Activated CD4-positive, alpha-beta T cell treated with anti-CD3 and anti-CD28 coated beads, Interleukin-2, amount 10 ng/mL, durations not matched to agents 7 days and 5 days (primary cell): ENCODE data around the gene CACNB1. TPM values are rescaled to one million over a fixed set of nuclear protein-coding genes. Genes with fewer than 3 reads are reported as not detected.

Experiments used
- CTCF ChIA-PET: fragments of 350-600 bp; sonication (Branson Sonifier 250); formaldehyde crosslinking; loops from one replicate; lab custom pipeline; 2021; ENCODE audit warnings: antibody characterized with exemption; lab: Charles Lee
- POLR2A ChIA-PET: fragments of 350-600 bp; sonication (Branson Sonifier 250); formaldehyde crosslinking; loops from one replicate; lab custom pipeline; 2021; ENCODE audit warnings: antibody characterized with exemption; lab: Charles Lee
- DNase-seq: peaks from one replicate; pipeline ENCODE4 v3.0.0-alpha.2; 2020
- H3K27ac Mint-ChIP-seq: one replicate; pipeline ENCODE4 v1.8.0; 2021; ENCODE audit warnings: mild to moderate bottlenecking, moderate library complexity, mixed read lengths
- H3K27me3 Mint-ChIP-seq: one replicate; pipeline ENCODE4 v1.8.0; 2021; ENCODE audit warnings: mixed read lengths
- H3K36me3 Mint-ChIP-seq: one replicate; pipeline ENCODE4 v1.8.0; 2021; ENCODE audit warnings: low read depth, mixed read lengths
- H3K4me1 Mint-ChIP-seq: one replicate; pipeline ENCODE4 v1.8.0; 2021; ENCODE audit warnings: mixed read lengths
- H3K4me3 Mint-ChIP-seq: one replicate; pipeline ENCODE4 v1.8.0; 2021; ENCODE audit warnings: mild to moderate bottlenecking, moderate library complexity, mixed read lengths
- H3K9me3 Mint-ChIP-seq: one replicate; pipeline ENCODE4 v1.8.0; 2021; ENCODE audit warnings: mixed read lengths
- total RNA-seq, 2 experiments: library from RNA; stranded (reverse); gene quantifications; one replicate each; pipeline ENCODE4 v1.2.3, GENCODE V29; 2021

The CACNB1 gene
- total RNA-seq, 2 experiments from 2014 or later = 14.8 to 18.3 TPM

DNA sequence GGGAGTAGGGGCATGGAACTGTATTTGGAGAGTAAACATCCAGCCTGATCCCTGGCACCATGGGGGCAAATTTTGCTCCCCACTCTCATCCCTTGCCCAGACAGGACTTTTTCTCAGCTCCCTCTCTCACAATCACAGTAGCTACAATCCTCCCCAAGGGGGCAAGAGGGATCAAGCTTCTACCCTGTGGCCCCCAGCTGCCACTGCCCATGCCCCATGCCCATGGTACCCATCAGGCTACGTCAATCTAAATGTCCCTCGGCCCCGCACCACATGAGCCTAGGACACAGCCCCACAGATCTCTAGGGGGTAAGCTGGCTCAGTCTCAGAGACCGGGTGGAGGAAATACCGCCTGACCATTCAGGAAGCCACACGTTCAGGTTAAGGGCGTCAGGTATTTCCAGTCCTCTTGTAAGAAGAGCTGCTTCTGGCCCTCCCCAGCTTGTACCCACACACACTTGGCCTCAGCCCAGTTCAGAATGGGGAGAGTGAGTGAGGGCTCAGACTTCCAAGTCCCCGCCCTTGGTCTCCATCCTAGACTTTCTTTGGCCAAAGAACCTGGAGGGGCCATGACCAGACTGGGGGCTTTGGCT lies 1.8 kb downstream of the CACNB1 start:
- CTCF ChIA-PET = interaction anchor here (0.6 to 1.3 kb wide), 6 partner anchors 13 to 496 kb away, joined by 3 to 5 read pairs (median 3); no protein-coding TSS in a partner anchor
- POLR2A ChIA-PET = interaction anchor here (0.5 kb wide), 1 partner anchor 11 kb away, joined by 3 read pairs; no protein-coding TSS in a partner anchor
- H3K9me3 Mint-ChIP-seq = no peaks in the 10 kb centered on the region
- peaks cover 53% of the 10 kb centered on the region for H3K4me1 Mint-ChIP-seq
- DNase-seq = no peak
- peak overlapping the region; percentile 79 for H3K4me3 Mint-ChIP-seq
- no peak overlapping the region for H3K27ac Mint-ChIP-seq
- peaks cover 17% of the 10 kb centered on the region for H3K36me3 Mint-ChIP-seq
- H3K27me3 Mint-ChIP-seq = no peaks in the 10 kb centered on the region

- no peak for DNase-seq
- peak overlapping the region; percentile 3 for H3K4me3 Mint-ChIP-seq
- ChIA-PET POLR2A (interaction anchor here (0.5 kb wide), 1 partner anchor 12 kb away, joined by 3 read pairs; no protein-coding TSS in a partner anchor), CTCF (interaction anchor here (0.6 to 1.3 kb wide), 5 partner anchors 13 to 496 kb away, joined by 3 to 4 read pairs (median 3); no protein-coding TSS in a partner anchor)
- H3K27me3 Mint-ChIP-seq = no peaks in the 10 kb centered on the region
- peaks cover 53% of the 10 kb centered on the region for H3K4me1 Mint-ChIP-seq
- no peaks in the 10 kb centered on the region for H3K9me3 Mint-ChIP-seq
- H3K27ac Mint-ChIP-seq = no peak overlapping the region
- peaks cover 16% of the 10 kb centered on the region for H3K36me3 Mint-ChIP-seq
Observed at GRCh38 chr17:39194985-39195524, 2.4 kb downstream of the CACNB1 start.

DNA sequence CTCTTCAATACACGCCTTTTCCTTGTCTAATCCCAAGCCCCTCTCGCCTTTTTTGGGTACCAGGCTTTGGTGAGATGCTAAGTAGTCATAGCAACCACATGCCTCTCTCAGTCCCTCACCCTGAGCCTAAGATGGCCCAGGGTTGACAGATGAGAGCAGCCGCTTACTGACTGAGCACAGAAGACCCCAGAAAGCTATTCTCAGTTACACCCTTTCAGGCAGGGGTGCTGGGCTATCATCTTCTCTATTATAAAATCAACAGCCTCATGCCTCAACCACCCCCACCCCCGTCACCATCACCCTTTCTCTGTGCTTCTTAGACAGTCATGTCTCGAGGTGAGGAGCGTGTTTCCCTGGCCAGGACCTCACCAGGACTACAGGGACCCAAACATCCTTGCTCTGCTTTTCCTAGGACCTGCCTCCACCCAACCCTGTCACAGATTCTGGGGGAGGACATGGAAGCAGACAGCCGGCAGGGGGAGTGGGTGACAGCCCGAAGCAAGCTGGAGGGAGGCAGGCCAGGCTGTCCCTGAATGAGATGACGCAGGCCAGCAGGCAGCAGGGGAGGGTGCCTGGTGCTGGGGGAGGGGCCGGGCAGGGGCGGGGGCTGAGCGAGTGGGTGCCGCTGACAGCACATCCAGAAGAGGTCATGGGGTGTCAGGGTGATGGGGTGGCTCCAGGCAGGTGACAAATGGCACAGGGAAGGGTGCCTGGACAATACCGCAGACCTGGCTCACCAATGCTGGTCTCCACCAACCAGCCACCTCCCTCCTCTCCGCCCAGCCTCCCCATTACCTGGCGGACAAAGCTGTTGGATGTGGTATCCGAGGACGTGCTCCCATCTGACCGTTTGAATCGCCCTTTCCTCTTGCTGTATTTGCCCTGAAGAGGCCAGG lies 3.1 kb downstream of the CACNB1 start:
- POLR2A ChIA-PET = interaction anchor here (0.5 kb wide), 1 partner anchor 174 kb away, joined by 3 read pairs; no protein-coding TSS in a partner anchor
- H3K27me3 Mint-ChIP-seq = no peaks in the 10 kb centered on the region
- H3K4me3 Mint-ChIP-seq = no peak overlapping the region
- CTCF ChIA-PET = interaction anchor here (1.0 to 3.2 kb wide), 3 partner anchors 12 to 30 kb away, joined by 3 to 8 read pairs (median 3); no protein-coding TSS in a partner anchor
- DNase-seq = no peak
- H3K4me1 Mint-ChIP-seq = peaks cover 48% of the 10 kb centered on the region
- H3K36me3 Mint-ChIP-seq = peaks cover 16% of the 10 kb centered on the region
- no peak overlapping the region for H3K27ac Mint-ChIP-seq
- H3K9me3 Mint-ChIP-seq = no peaks in the 10 kb centered on the region

- Mint-ChIP-seq H3K27me3 (no peaks in the 10 kb centered on the region), H3K27ac (no peak overlapping the region), H3K4me3 (no peak overlapping the region), H3K4me1 (peaks cover 38% of the 10 kb centered on the region), H3K36me3 (peaks cover 16% of the 10 kb centered on the region), H3K9me3 (no peaks in the 10 kb centered on the region)
- DNase-seq = no peak
- ChIA-PET POLR2A (interaction anchor here (0.5 kb wide), 1 partner anchor 173 kb away, joined by 3 read pairs; no protein-coding TSS in a partner anchor), CTCF (interaction anchor here (1.5 to 3.2 kb wide), 2 partner anchors 18 to 43 kb away, joined by 6 to 8 read pairs; no protein-coding TSS in a partner anchor)
Observed at GRCh38 chr17:39193346-39193745, 4.1 kb downstream of the CACNB1 start.

- no peak overlapping the region for H3K27ac Mint-ChIP-seq
- POLR2A ChIA-PET = no interaction called here
- H3K4me3 Mint-ChIP-seq = no peak overlapping the region
- CTCF ChIA-PET = interaction anchor here (1.5 to 3.2 kb wide), 2 partner anchors 18 to 43 kb away, joined by 6 to 8 read pairs; no protein-coding TSS in a partner anchor
- no peak for DNase-seq
- H3K36me3 Mint-ChIP-seq = peaks cover 16% of the 10 kb centered on the region
- peaks cover 34% of the 10 kb centered on the region for H3K4me1 Mint-ChIP-seq
- no peaks in the 10 kb centered on the region for H3K9me3 Mint-ChIP-seq
- H3K27me3 Mint-ChIP-seq = no peaks in the 10 kb centered on the region
Observed at GRCh38 chr17:39192901-39193300, 4.6 kb downstream of the CACNB1 start.

DNA sequence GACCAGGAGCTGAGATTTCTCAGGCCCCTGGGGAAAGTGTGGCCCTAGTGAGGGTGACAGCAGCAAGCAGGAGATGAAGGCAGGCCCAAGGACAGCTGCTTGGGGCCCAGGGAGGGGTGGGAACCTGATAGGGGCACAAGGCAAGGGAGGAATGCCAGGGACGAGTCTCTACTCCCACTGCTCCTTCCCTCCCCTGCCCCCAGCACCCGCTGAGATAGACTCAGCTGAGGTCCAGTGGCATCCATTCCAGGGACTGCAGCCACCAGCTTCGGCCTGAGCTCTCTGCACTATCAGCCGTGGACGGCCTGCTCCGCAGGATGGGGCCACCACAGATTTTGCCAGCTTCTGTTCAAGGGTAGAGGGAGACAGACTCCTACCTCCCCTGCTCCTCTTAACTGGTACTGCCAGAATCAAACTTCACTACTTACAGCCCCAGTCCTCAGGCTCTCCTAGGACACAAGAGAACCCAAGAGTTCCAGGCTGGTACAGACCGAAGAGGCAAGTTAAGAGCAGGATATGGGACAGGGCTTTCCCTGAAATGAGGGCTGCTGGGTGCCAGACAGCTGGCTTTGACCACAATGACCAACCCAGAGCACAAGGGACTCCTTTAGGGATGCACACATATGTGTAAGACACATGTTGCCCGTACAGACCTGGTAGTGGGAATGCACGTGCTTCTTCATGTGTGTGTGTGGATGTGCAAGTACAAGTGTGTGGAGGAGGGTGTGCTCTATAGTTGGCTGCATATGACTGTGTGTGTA lies 5.5 kb downstream of the CACNB1 start:
- Mint-ChIP-seq H3K27ac (no peak overlapping the region), H3K9me3 (no peaks in the 10 kb centered on the region), H3K36me3 (peaks cover 21% of the 10 kb centered on the region), H3K4me3 (no peak overlapping the region), H3K27me3 (no peaks in the 10 kb centered on the region), H3K4me1 (peaks cover 40% of the 10 kb centered on the region)
- CTCF ChIA-PET = interaction anchor here (0.6 to 3.2 kb wide), 4 partner anchors 17 to 829 kb away, joined by 3 to 8 read pairs (median 6); no protein-coding TSS in a partner anchor
- no peak for DNase-seq
- POLR2A ChIA-PET = no interaction called here

- CTCF ChIA-PET = interaction anchor here (1.1 to 1.5 kb wide), 2 partner anchors 12 to 34 kb away, joined by 5 to 7 read pairs; no protein-coding TSS in a partner anchor
- H3K36me3 Mint-ChIP-seq = peaks cover 28% of the 10 kb centered on the region
Observed at GRCh38 chr17:39187152-39187830, 10.2 kb downstream of the CACNB1 start.

GRCh38 chr17:39186481-39187002 lies 10.9 kb downstream of the CACNB1 start:
- Mint-ChIP-seq H3K27me3 (no peaks in the 10 kb centered on the region), H3K36me3 (peaks cover 25% of the 10 kb centered on the region), H3K4me3 (no peak overlapping the region), H3K9me3 (no peaks in the 10 kb centered on the region), H3K4me1 (peaks cover 7% of the 10 kb centered on the region), H3K27ac (no peak overlapping the region)
- CTCF ChIA-PET = interaction anchor here (1.1 to 1.5 kb wide), 2 partner anchors 12 to 33 kb away, joined by 5 to 7 read pairs; no protein-coding TSS in a partner anchor
- POLR2A ChIA-PET = no interaction called here
- no peak for DNase-seq

More at GRCh38 chr17:39187152-39187830, 10.2 kb downstream of the CACNB1 start:
- Mint-ChIP-seq H3K27ac (no peak overlapping the region), H3K27me3 (no peaks in the 10 kb centered on the region), H3K4me3 (no peak overlapping the region), H3K9me3 (no peaks in the 10 kb centered on the region), H3K4me1 (peaks cover 9% of the 10 kb centered on the region)
- no peak for DNase-seq
- POLR2A ChIA-PET = no interaction called here

GRCh38 chr17:39183720-39184119 lies 13.7 kb downstream of the CACNB1 start:
- CTCF ChIA-PET = interaction anchor here (0.6 to 1.8 kb wide), 6 partner anchors 9 to 432 kb away, joined by 3 to 12 read pairs (median 4); no protein-coding TSS in a partner anchor
- POLR2A ChIA-PET = no interaction called here
- H3K4me1 Mint-ChIP-seq = peaks cover 7% of the 10 kb centered on the region
- no peaks in the 10 kb centered on the region for H3K9me3 Mint-ChIP-seq
- DNase-seq = no peak
- no peak overlapping the region for H3K4me3 Mint-ChIP-seq
- no peak overlapping the region for H3K27ac Mint-ChIP-seq
- H3K36me3 Mint-ChIP-seq = peaks cover 24% of the 10 kb centered on the region
- no peaks in the 10 kb centered on the region for H3K27me3 Mint-ChIP-seq

- CTCF ChIA-PET = interaction anchor here (0.6 to 1.8 kb wide), 6 partner anchors 8 to 431 kb away, joined by 3 to 12 read pairs (median 4); no protein-coding TSS in a partner anchor
- Mint-ChIP-seq H3K36me3 (peaks cover 24% of the 10 kb centered on the region), H3K4me3 (no peak overlapping the region), H3K27ac (no peak overlapping the region), H3K4me1 (peaks cover 7% of the 10 kb centered on the region), H3K9me3 (no peaks in the 10 kb centered on the region), H3K27me3 (no peaks in the 10 kb centered on the region)
- POLR2A ChIA-PET = no interaction called here
- DNase-seq = no peak
Observed at GRCh38 chr17:39183045-39183444, 14.4 kb downstream of the CACNB1 start.

DNA sequence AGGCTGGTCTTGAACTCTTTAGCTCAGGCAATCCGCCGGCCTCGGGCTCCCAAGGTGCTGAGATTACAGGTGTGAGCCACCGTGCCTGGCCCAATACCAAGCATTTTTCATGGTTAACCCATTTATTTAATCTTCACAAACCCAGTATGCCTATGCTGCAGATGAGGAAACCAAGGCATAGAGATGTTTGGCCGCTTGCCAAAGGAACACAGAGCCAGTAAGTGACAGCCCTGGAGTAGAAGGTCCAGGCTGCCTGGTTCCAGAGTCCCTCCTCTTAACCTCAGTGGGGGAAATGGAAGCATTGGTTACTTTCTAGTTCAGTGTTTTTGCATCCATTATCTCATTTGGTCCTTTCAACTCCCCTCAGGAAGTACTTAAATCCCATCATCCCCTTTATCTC lies 16.2 kb downstream of the CACNB1 start:
- ChIA-PET POLR2A (no interaction called here), CTCF (no interaction called here)
- Mint-ChIP-seq H3K27ac (no peak overlapping the region), H3K4me1 (no peaks in the 10 kb centered on the region), H3K9me3 (no peaks in the 10 kb centered on the region), H3K36me3 (peaks cover 32% of the 10 kb centered on the region), H3K4me3 (no peak overlapping the region), H3K27me3 (no peaks in the 10 kb centered on the region)
- DNase-seq = no peak
